GM18870 (cell line): ENCODE measurements around the gene SPATA12.
A peak's percentile ranks its signal among the peaks of the same experiment; 100 is the strongest.

Experiments
- ATAC-seq: cut with Tn5 transposase; IDR thresholded peaks from one replicate; pipeline ENCODE4 v1.9.1; 2021; ENCODE audit warnings: moderate library complexity; ENCODE audit not compliant: unreplicated experiment

SPATA12 gene

GRCh38 chr3:57048728-57049127, 11.7 kb upstream of the SPATA12 start:
- ATAC-seq = no peak

- ATAC-seq = no peak
Observed at GRCh38 chr3:57052662-57053061, 7.8 kb upstream of the SPATA12 start.

DNA sequence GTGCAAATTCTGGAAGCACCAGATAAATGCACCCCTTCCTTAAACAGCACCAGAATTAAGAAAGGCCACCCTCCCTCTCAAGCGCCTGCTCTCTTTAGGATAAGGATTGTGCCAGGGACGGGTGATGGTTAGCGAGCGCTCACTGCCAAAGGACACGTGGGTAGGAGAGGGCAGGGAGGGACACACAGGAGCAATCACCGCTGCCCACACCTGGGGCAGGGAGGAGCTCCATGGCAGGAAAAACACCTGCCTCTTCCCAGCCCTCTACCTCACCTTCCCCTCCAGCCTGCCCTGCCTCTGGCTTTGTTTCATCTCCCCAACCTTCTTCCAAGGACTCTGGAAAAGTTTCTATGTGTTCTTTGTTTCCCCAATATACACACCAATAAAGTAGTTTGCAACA, 7.3 kb upstream of the SPATA12 start:
- ATAC-seq = no peak

GRCh38 chr3:57057351-57057750, 3.1 kb upstream of the SPATA12 start:
- ATAC-seq = no peak

- ATAC-seq = no peak
Observed at GRCh38 chr3:57059411-57059810, 1.1 kb upstream of the SPATA12 start.

GRCh38 chr3:57061556-57061955, 1.1 kb downstream of the SPATA12 start:
- no peak for ATAC-seq

DNA sequence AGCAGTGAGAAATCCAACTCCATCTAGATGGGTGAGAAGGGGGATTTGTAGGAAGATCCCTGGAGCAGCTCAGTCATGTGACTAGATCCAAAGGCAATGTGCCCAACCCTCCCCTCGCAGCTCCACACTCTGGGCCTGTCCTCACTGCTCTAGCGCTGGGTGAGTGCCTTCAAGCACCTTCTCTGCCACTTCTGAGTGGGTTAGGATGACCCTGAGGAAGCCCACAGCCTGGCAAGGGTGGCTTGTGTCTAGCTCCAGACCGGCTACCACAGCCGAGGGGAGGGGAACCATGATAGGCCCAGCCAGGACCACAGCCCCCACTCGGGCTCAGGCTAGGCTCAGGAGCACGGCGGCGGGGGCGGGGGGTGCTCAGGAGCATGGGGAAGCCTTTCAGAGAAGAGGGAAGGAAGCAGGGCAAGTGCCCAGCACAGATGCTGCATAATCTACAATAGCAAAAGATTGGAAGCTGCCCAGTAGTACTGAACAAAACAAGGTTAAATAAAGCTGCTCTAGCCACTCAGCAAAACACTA, 1.7 kb downstream of the SPATA12 start:
- ATAC-seq = no peak

GRCh38 chr3:57063032-57063431, 2.6 kb downstream of the SPATA12 start:
- ATAC-seq = no peak

DNA sequence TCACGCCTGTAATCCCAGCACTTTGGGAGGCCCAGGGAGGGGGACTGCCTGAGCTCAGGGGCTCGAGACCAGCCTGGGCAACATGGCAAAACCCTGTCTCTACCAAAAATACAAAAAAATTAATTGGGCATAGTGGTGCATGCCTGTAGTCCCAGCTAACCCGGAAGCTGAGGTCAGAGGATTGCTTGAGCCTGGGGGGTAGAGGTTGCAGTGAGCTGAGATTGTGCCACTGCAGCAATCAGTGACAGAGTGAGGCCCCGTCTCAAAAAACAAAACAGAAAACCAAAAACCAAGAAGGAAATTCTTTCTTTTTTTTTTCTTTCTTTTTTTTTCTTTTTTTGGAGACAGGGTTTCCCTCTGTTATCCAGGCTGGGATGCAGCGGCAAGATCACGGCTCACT, 3.5 kb downstream of the SPATA12 start:
- no peak for ATAC-seq

- no peak for ATAC-seq
Observed at GRCh38 chr3:57064572-57064971, 4.1 kb downstream of the SPATA12 start.

DNA sequence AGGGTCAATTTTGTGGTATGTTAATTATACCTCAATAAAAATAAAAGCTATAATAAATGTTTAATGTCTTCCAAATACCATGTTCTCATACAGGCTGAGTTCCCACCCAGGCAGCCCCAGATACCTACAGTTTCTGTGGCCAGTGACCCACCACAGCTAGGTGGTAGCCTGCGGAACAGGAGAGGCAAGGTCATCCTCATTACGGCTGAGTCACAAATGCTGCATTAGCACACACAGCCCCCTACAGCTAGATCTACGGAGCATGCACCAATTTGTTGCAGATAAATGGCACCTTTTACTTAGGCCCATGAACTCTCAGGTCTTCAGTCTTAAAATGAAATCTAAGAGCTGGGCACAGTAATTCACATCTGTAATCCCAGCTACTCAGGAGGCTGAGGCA, 5.1 kb downstream of the SPATA12 start:
- ATAC-seq = no peak

DNA sequence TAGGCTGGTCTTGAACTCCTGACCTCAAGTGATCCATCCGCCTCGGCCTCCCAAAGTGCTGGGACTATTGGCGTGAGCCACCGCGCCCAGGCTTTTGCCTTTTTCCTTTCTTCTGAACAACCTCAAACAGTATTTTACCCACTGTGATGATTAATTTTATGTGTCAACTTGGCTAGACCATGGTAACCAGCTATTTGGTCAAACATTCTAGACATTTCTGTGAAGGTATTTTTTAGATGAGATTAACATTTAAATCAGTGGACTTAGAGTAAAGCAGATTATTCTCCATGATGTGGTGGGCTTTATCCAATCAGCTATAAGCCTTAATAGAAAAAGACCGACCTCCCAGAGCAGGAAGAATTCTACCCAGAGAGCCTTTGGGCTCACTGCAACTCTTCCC, 6.0 kb downstream of the SPATA12 start:
- ATAC-seq = no peak

- ATAC-seq = peak; percentile 97
Observed at GRCh38 chr3:57068437-57069089, 8.1 kb downstream of the SPATA12 start.

GRCh38 chr3:57069503-57069902, 9.0 kb downstream of the SPATA12 start:
- ATAC-seq = no peak

- ATAC-seq = no peak
Observed at GRCh38 chr3:57073628-57074027, 13.2 kb downstream of the SPATA12 start.

DNA sequence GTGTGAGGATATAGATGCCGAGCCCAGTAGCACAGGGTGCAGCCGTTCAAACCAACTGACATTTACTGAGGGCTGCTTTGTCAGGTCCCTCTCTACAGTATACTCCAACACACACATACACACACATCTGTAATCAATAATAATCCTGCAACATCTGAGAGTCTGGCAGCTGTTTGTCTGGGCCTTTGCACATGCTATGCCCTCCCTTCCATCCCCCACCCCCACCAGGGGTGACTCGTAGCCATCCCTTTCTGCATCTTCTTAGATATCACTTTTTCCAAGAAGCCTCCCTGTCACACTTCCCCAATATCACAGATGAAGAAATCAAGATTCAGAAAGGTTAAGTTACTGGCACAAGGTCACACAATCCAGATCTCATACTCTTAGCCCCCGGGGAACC, 13.7 kb downstream of the SPATA12 start:
- ATAC-seq = no peak

- no peak for ATAC-seq
Observed at GRCh38 chr3:57076422-57076951, 16.0 kb downstream of the SPATA12 start.

- no peak for ATAC-seq
Observed at GRCh38 chr3:57077630-57078343, 17.3 kb downstream of the SPATA12 start.

GRCh38 chr3:57078344-57078634, 17.8 kb downstream of the SPATA12 start:
- ATAC-seq = no peak

- no peak for ATAC-seq
Observed at GRCh38 chr3:57078635-57079473, 18.4 kb downstream of the SPATA12 start.

GRCh38 chr3:57079474-57079831, 19.0 kb downstream of the SPATA12 start:
- no peak for ATAC-seq

- ATAC-seq = no peak
Observed at GRCh38 chr3:57080171-57080570, 19.7 kb downstream of the SPATA12 start.
